HEK293 (cell line): ENCODE data around the gene IFNL4.

Experiments
- CTCF ChIA-PET: fragments of 350-600 bp; formaldehyde crosslinking; extraction: SDS; loops from one replicate; lab custom pipeline; 2021; ENCODE audit warnings: antibody characterized with exemption; lab: Yijun Ruan, JAX
- POLR2A ChIA-PET: fragments of 300-600 bp; formaldehyde crosslinking; extraction: SDS; loops from one replicate; lab custom pipeline; 2020; ENCODE audit warnings: antibody characterized with exemption, inconsistent platforms; lab: Yijun Ruan, JAX
- H3K27ac ChIP-seq: fragments of 200-500 bp; sonication (Bioruptor generic); 2 replicates; pipeline ENCODE4 v1.5.1; 2014; ENCODE audit warnings: low read depth, low read length, control low read depth, inconsistent platforms; ENCODE audit errors: extremely low read depth
- H3K36me3 ChIP-seq, 2 experiments: fragments of 200-500 bp in 1 of 2; sonication (Bioruptor generic) in 1 of 2; 1 replicate in 1 of 2; 2 replicates in 1 of 2; pipeline ENCODE4 v1.5.1; 2014 to 2017; ENCODE audit warnings: inconsistent platforms in 2 of 2, low read length in 2 of 2; ENCODE audit not compliant: control insufficient read depth in 2 of 2, insufficient read depth in 1 of 2
- H3K4me1 ChIP-seq: fragments of 200-500 bp; sonication (Bioruptor generic); 2 replicates; pipeline ENCODE4 v1.5.1; 2014; ENCODE audit warnings: mild to moderate bottlenecking, low read length, inconsistent platforms; ENCODE audit not compliant: control insufficient read depth, insufficient read depth
- H3K4me3 ChIP-seq: 2 replicates; pipeline ENCODE4 v1.5.1; 2011; ENCODE audit warnings: low read depth, mild to moderate bottlenecking, control low read depth, low read length, moderate library complexity
- H3K9me3 ChIP-seq: fragments of 200-500 bp; sonication (Bioruptor generic); 2 replicates; pipeline ENCODE4 v1.5.1; 2014; ENCODE audit warnings: low read depth, low read length, inconsistent platforms; ENCODE audit not compliant: control insufficient read depth, insufficient read depth
- GLIS2 ChIP-seq: fragments of 450-650 bp; formaldehyde crosslinking; IDR thresholded peaks from 2 replicates; pipeline ENCODE4 v1.5.1; 2016; ENCODE audit warnings: missing biosample characterization, missing genetic modification characterization
- HOXC10 ChIP-seq: sonication (generic); formaldehyde crosslinking; IDR thresholded peaks from 2 replicates; pipeline ENCODE4 v1.8.1; 2023; ENCODE audit warnings: mild to moderate bottlenecking, missing genetic modification reagents
- HOXD13 ChIP-seq: sonication (generic); formaldehyde crosslinking; IDR thresholded peaks from 2 replicates; pipeline ENCODE4 v1.8.0; 2022; ENCODE audit warnings: missing genetic modification reagents, borderline replicate concordance
- PRDM1 ChIP-seq: fragments of 450-650 bp; formaldehyde crosslinking; IDR thresholded peaks from 2 replicates; pipeline ENCODE4; 2016; ENCODE audit warnings: missing biosample characterization, missing genetic modification characterization
- RBAK ChIP-seq: fragments of 450-650 bp; formaldehyde crosslinking; IDR thresholded peaks from 2 replicates; pipeline ENCODE4 v1.5.1; 2016; ENCODE audit warnings: missing biosample characterization, missing genetic modification characterization
- SP3 ChIP-seq: fragments of 450-650 bp; formaldehyde crosslinking; IDR thresholded peaks from 2 replicates; pipeline ENCODE4 v1.5.1; 2016; ENCODE audit warnings: missing biosample characterization, missing genetic modification characterization
- SP7 ChIP-seq: fragments of 450-650 bp; formaldehyde crosslinking; IDR thresholded peaks from 2 replicates; pipeline ENCODE4 v1.5.1; 2016; ENCODE audit warnings: missing biosample characterization, missing genetic modification characterization
- ZEB2 ChIP-seq: fragments of 450-650 bp; formaldehyde crosslinking; IDR thresholded peaks from 2 replicates; pipeline ENCODE4 v1.5.1; 2016; ENCODE audit warnings: missing biosample characterization, missing genetic modification characterization
- ZFP3 ChIP-seq: fragments of 450-650 bp; formaldehyde crosslinking; IDR thresholded peaks from 2 replicates; pipeline ENCODE4 v1.5.1; 2016; ENCODE audit warnings: low read depth, missing biosample characterization, missing genetic modification characterization
- ZNF274 ChIP-seq, 2 experiments: fragments of 200-500 bp in 1 of 2; fragments of 450-650 bp in 1 of 2; sonication (Bioruptor generic) in 1 of 2; formaldehyde crosslinking in 1 of 2; IDR thresholded peaks; 2 replicates each; pipeline versions ENCODE4 v1.5.1 to v1.6.1; 2014 to 2016; ENCODE audit warnings: borderline replicate concordance in 1 of 2, inconsistent platforms in 1 of 2, low read length in 1 of 2, missing biosample characterization in 1 of 2, missing genetic modification characterization in 1 of 2
- ZNF473 ChIP-seq: fragments of 450-650 bp; formaldehyde crosslinking; IDR thresholded peaks from 2 replicates; pipeline ENCODE4 v1.5.1; 2017; ENCODE audit warnings: missing biosample characterization, missing genetic modification characterization
- ZNF510 ChIP-seq: fragments of 450-650 bp; formaldehyde crosslinking; IDR thresholded peaks from 2 replicates; pipeline ENCODE4 v1.5.1; 2018; ENCODE audit warnings: mild to moderate bottlenecking, missing genetic modification characterization, missing biosample characterization; ENCODE audit not compliant: insufficient replicate concordance
- ZNF521 ChIP-seq: fragments of 450-650 bp; formaldehyde crosslinking; IDR thresholded peaks from 2 replicates; pipeline ENCODE4 v1.5.1; 2017; ENCODE audit warnings: missing biosample characterization, mild to moderate bottlenecking, missing genetic modification characterization
- ZNF544 ChIP-seq: fragments of 450-650 bp; formaldehyde crosslinking; IDR thresholded peaks from 2 replicates; pipeline ENCODE4 v1.5.0; 2017; ENCODE audit warnings: missing biosample characterization, missing genetic modification characterization
- ZNF596 ChIP-seq: fragments of 450-650 bp; IDR thresholded peaks from 2 replicates; pipeline ENCODE4 v1.5.0; 2018; ENCODE audit warnings: missing biosample characterization, mild to moderate bottlenecking, missing genetic modification characterization, moderate library complexity
- ZNF654 ChIP-seq: fragments of 450-650 bp; formaldehyde crosslinking; IDR thresholded peaks from 2 replicates; pipeline ENCODE4 v1.5.1; 2016; ENCODE audit warnings: low read depth, missing biosample characterization, missing genetic modification characterization
- ZNF747 ChIP-seq: fragments of 450-650 bp; formaldehyde crosslinking; IDR thresholded peaks from 2 replicates; pipeline ENCODE4 v1.5.1; 2016; ENCODE audit warnings: missing biosample characterization, missing genetic modification characterization
- TF ChIP-seq, protein P1 (sequence below): fragments of 450-650 bp; formaldehyde crosslinking; conservative IDR thresholded peaks from 2 replicates; pipeline ENCODE4 v1.5.1; 2016; ENCODE audit warnings: low read depth, missing biosample characterization, missing genetic modification characterization
- TF ChIP-seq, protein P2 (sequence below): IDR thresholded peaks from 2 replicates; pipeline ENCODE4 v1.6.1; 2011; ENCODE audit warnings: mild to moderate bottlenecking, low read depth, low read length, borderline replicate concordance
- TF ChIP-seq, protein P3 (sequence below): fragments of 450-650 bp; formaldehyde crosslinking; IDR thresholded peaks from 2 replicates; pipeline ENCODE4 v1.5.1; 2016; ENCODE audit warnings: missing biosample characterization, missing genetic modification characterization
- TF ChIP-seq, protein P4 (sequence below): fragments of 450-650 bp; IDR thresholded peaks from 2 replicates; pipeline ENCODE4 v1.5.1; 2018; ENCODE audit warnings: missing biosample characterization, missing genetic modification characterization
- TF ChIP-seq, protein P5 (sequence below): fragments of 450-650 bp; formaldehyde crosslinking; IDR thresholded peaks from 2 replicates; pipeline ENCODE4 v1.5.1; 2016; ENCODE audit warnings: missing biosample characterization, missing genetic modification characterization

The IFNL4 gene

DNA sequence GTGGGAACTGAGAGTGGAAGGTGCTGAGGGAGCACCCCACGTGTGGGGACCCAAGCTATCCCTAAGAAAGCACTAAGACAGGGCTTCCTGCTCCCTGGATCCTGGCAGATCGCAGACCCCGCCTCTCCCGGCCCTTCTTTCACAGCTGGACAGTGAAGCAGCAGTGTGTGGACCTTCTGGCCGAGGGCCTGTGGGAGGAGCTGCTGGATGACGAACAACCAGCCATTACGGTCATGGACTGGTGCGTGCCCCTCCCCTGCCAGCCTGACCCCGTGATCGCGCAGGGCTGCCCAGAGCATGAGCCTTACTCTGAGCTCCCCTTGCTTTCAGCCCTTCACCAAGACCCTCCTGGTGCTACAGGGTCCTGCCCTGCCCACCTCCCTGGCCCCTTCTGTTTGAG lies 49.6 kb downstream of the IFNL4 start:
- Histone ChIP-seq H3K9me3 (no peaks in the 10 kb centered on the region), H3K27ac (no peak overlapping the region), H3K4me1 (no peaks in the 10 kb centered on the region), H3K36me3 (no peaks in the 10 kb centered on the region), H3K4me3 (no peak overlapping the region)
- ChIA-PET POLR2A (interaction anchor here (1.4 kb wide), 1 partner anchor 237 kb away, joined by 3 read pairs; the partner anchor contains the start of gene RPS16), CTCF (interaction anchor here (0.5 to 2.1 kb wide), 11 partner anchors 11 to 147 kb away, joined by 3 to 14 read pairs (median 5); no protein-coding TSS in a partner anchor)
- TF ChIP-seq, protein P1, sequence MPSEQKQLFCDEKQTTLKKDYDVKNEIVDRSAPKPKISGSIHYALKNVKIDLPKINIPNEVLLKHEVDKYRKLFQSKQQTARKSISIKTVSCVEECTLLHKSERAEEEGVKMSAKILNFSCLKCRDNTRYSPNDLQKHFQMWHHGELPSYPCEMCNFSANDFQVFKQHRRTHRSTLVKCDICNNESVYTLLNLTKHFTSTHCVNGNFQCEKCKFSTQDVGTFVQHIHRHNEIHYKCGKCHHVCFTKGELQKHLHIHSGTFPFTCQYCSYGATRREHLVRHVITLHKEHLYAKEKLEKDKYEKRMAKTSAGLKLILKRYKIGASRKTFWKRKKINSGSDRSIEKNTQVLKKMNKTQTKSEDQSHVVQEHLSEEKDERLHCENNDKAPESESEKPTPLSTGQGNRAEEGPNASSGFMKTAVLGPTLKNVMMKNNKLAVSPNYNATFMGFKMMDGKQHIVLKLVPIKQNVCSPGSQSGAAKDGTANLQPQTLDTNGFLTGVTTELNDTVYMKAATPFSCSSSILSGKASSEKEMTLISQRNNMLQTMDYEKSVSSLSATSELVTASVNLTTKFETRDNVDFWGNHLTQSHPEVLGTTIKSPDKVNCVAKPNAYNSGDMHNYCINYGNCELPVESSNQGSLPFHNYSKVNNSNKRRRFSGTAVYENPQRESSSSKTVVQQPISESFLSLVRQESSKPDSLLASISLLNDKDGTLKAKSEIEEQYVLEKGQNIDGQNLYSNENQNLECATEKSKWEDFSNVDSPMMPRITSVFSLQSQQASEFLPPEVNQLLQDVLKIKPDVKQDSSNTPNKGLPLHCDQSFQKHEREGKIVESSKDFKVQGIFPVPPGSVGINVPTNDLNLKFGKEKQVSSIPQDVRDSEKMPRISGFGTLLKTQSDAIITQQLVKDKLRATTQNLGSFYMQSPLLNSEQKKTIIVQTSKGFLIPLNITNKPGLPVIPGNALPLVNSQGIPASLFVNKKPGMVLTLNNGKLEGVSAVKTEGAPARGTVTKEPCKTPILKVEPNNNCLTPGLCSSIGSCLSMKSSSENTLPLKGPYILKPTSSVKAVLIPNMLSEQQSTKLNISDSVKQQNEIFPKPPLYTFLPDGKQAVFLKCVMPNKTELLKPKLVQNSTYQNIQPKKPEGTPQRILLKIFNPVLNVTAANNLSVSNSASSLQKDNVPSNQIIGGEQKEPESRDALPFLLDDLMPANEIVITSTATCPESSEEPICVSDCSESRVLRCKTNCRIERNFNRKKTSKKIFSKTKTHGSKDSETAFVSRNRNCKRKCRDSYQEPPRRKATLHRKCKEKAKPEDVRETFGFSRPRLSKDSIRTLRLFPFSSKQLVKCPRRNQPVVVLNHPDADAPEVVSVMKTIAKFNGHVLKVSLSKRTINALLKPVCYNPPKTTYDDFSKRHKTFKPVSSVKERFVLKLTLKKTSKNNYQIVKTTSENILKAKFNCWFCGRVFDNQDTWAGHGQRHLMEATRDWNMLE (tag by site-specific recombination) = no peak
- no peak for TF ChIP-seq HOXD13
- TF ChIP-seq ZNF596 (tag by site-specific recombination) = no peak
- TF ChIP-seq, protein P2, sequence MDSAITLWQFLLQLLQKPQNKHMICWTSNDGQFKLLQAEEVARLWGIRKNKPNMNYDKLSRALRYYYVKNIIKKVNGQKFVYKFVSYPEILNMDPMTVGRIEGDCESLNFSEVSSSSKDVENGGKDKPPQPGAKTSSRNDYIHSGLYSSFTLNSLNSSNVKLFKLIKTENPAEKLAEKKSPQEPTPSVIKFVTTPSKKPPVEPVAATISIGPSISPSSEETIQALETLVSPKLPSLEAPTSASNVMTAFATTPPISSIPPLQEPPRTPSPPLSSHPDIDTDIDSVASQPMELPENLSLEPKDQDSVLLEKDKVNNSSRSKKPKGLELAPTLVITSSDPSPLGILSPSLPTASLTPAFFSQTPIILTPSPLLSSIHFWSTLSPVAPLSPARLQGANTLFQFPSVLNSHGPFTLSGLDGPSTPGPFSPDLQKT = no peak
- TF ChIP-seq GLIS2 (tag by site-specific recombination) = no peak
- TF ChIP-seq SP7 (tag by site-specific recombination) = no peak
- no peak for TF ChIP-seq HOXC10
- TF ChIP-seq, protein P3, sequence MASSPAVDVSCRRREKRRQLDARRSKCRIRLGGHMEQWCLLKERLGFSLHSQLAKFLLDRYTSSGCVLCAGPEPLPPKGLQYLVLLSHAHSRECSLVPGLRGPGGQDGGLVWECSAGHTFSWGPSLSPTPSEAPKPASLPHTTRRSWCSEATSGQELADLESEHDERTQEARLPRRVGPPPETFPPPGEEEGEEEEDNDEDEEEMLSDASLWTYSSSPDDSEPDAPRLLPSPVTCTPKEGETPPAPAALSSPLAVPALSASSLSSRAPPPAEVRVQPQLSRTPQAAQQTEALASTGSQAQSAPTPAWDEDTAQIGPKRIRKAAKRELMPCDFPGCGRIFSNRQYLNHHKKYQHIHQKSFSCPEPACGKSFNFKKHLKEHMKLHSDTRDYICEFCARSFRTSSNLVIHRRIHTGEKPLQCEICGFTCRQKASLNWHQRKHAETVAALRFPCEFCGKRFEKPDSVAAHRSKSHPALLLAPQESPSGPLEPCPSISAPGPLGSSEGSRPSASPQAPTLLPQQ (tag by site-specific recombination) = no peak
- TF ChIP-seq ZNF747 (tag by site-specific recombination) = no peak
- TF ChIP-seq ZNF274 (IDR thresholded peaks at IDR 0.05; ENCODE audit: low read length) = no peak
- TF ChIP-seq ZNF274 (tag by site-specific recombination; IDR thresholded peaks at IDR 0.05; ENCODE audit: borderline replicate concordance) = no peak
- no peak for TF ChIP-seq ZNF510 (tag by site-specific recombination)
- no peak for TF ChIP-seq ZEB2 (tag by site-specific recombination)

DNA sequence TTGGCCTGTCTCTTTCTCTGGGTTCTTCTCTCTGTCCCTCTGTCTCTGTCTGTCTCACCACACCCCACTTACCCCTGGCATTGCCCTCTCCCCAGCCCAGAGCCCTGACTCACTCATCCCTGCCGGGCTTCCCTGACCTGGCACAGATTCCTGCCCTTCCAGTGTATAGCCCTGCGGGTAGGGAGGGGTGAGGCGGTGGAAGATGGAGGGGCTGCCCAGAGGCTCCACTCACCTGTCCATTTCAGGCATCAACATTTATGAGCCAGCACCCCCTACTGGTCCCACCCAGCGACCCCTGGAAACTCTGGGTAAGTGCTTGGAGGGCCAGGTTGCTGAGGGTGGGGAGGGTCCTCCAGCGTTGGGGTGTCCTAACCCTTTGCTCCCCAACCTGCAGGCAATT lies 50.8 kb downstream of the IFNL4 start:
- Histone ChIP-seq H3K4me3 (no peak overlapping the region), H3K27ac (no peak overlapping the region), H3K9me3 (no peaks in the 10 kb centered on the region), H3K36me3 (no peaks in the 10 kb centered on the region), H3K4me1 (no peaks in the 10 kb centered on the region)
- POLR2A ChIA-PET = interaction anchor here (0.5 to 1.4 kb wide), 2 partner anchors 238 to 436 kb away, joined by 3 read pairs; partner anchors contain the start of gene RPS16
- no peak for TF ChIP-seq ZNF521
- peak; percentile 16; the same call in 1 of the 2 replicates for TF ChIP-seq GLIS2 (tag by site-specific recombination)
- TF ChIP-seq ZNF473 (tag by site-specific recombination) = no peak
- TF ChIP-seq, protein P4, sequence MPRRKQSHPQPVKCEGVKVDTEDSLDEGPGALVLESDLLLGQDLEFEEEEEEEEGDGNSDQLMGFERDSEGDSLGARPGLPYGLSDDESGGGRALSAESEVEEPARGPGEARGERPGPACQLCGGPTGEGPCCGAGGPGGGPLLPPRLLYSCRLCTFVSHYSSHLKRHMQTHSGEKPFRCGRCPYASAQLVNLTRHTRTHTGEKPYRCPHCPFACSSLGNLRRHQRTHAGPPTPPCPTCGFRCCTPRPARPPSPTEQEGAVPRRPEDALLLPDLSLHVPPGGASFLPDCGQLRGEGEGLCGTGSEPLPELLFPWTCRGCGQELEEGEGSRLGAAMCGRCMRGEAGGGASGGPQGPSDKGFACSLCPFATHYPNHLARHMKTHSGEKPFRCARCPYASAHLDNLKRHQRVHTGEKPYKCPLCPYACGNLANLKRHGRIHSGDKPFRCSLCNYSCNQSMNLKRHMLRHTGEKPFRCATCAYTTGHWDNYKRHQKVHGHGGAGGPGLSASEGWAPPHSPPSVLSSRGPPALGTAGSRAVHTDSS (tag by site-specific recombination) = no peak
- TF ChIP-seq ZNF544 (tag by site-specific recombination) = no peak
- TF ChIP-seq, protein P5, sequence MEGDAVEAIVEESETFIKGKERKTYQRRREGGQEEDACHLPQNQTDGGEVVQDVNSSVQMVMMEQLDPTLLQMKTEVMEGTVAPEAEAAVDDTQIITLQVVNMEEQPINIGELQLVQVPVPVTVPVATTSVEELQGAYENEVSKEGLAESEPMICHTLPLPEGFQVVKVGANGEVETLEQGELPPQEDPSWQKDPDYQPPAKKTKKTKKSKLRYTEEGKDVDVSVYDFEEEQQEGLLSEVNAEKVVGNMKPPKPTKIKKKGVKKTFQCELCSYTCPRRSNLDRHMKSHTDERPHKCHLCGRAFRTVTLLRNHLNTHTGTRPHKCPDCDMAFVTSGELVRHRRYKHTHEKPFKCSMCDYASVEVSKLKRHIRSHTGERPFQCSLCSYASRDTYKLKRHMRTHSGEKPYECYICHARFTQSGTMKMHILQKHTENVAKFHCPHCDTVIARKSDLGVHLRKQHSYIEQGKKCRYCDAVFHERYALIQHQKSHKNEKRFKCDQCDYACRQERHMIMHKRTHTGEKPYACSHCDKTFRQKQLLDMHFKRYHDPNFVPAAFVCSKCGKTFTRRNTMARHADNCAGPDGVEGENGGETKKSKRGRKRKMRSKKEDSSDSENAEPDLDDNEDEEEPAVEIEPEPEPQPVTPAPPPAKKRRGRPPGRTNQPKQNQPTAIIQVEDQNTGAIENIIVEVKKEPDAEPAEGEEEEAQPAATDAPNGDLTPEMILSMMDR = peak; percentile 53; the same call in 1 of the 2 replicates
- TF ChIP-seq SP3 (tag by site-specific recombination) = no peak
- TF ChIP-seq RBAK (tag by site-specific recombination) = no peak
- no peak for TF ChIP-seq ZFP3 (tag by site-specific recombination)
- TF ChIP-seq ZNF654 = peak; percentile 29; the same call in 1 of the 2 replicates
- no peak for TF ChIP-seq PRDM1 (tag by site-specific recombination)
- CTCF ChIA-PET = interaction anchor here (0.6 to 2.1 kb wide), 10 partner anchors 10 to 158 kb away, joined by 3 to 14 read pairs (median 4); no protein-coding TSS in a partner anchor
